HG03039 (cell line): ENCODE results near the gene TMEM9.
A peak's percentile ranks its signal among the peaks of the same experiment; 100 is the strongest.

Source experiments
- ATAC-seq: cut with Tn5 transposase; IDR thresholded peaks from one replicate; pipeline ENCODE4 v1.9.1; 2021; ENCODE audit warnings: mild to moderate bottlenecking, moderate library complexity; ENCODE audit not compliant: unreplicated experiment

TMEM9 gene

GRCh38 chr1:201154389-201155165, at the start of gene TMEM9:
Gene TMEM9, minus strand, starts transcription at chr1:201154474. Its CDS starts 551 bp downstream, at chr1:201153923.
- ATAC-seq, result peak; percentile 95

- no peak for ATAC-seq
These were observed 44.3 kb upstream of the TMEM9 start for GRCh38 chr1:201198598-201198997.

- ATAC-seq, result no peak
These were observed 39.8 kb upstream of the TMEM9 start for GRCh38 chr1:201194046-201194445.

GRCh38 chr1:201192261-201192788, 38.1 kb upstream of the TMEM9 start:
- ATAC-seq, result no peak

GRCh38 chr1:201191653-201192260, 37.5 kb upstream of the TMEM9 start:
- ATAC-seq, result no peak

- no peak for ATAC-seq
These were observed 36.4 kb upstream of the TMEM9 start, which contains the start of gene IGFN1 for GRCh38 chr1:201190624-201191051. Gene IGFN1, plus strand, starts transcription at chr1:201190824. Its CDS starts 2,470 bp downstream, at chr1:201193294.

GRCh38 chr1:201190005-201190404, 35.7 kb upstream of the TMEM9 start:
- ATAC-seq, result no peak

- ATAC-seq, result no peak
These were observed 34.8 kb upstream of the TMEM9 start for GRCh38 chr1:201189085-201189484.

GRCh38 chr1:201186192-201186591, 31.9 kb upstream of the TMEM9 start:
- ATAC-seq, result no peak

- no peak for ATAC-seq
These were observed 31.4 kb upstream of the TMEM9 start for GRCh38 chr1:201185527-201186128.

- no peak for ATAC-seq
These were observed 30.8 kb upstream of the TMEM9 start for GRCh38 chr1:201185123-201185453.

- no peak for ATAC-seq
These were observed 30.2 kb upstream of the TMEM9 start for GRCh38 chr1:201184307-201185122.

- no peak for ATAC-seq
These were observed 29.5 kb upstream of the TMEM9 start for GRCh38 chr1:201183753-201184152.

- no peak for ATAC-seq
These were observed 28.9 kb upstream of the TMEM9 start for GRCh38 chr1:201183209-201183608.

GRCh38 chr1:201181726-201182125, 27.5 kb upstream of the TMEM9 start:
- ATAC-seq, result no peak

GRCh38 chr1:201181323-201181722, 27.0 kb upstream of the TMEM9 start:
- ATAC-seq, result no peak

- ATAC-seq, result no peak
These were observed 26.6 kb upstream of the TMEM9 start for GRCh38 chr1:201180901-201181300.

- ATAC-seq, result no peak
These were observed 25.9 kb upstream of the TMEM9 start for GRCh38 chr1:201180141-201180540.

GRCh38 chr1:201178718-201179117, 24.4 kb upstream of the TMEM9 start:
- ATAC-seq, result no peak

GRCh38 chr1:201176940-201177339, 22.7 kb upstream of the TMEM9 start:
- ATAC-seq, result no peak
